ENCODE measurements around the gene LPCAT1.
"Not testable (repeated sequence)": the region's sequence is repeated elsewhere in the genome, so short reads cannot be mapped to it uniquely, and the experiment has no call there.

Gene LPCAT1

DNA sequence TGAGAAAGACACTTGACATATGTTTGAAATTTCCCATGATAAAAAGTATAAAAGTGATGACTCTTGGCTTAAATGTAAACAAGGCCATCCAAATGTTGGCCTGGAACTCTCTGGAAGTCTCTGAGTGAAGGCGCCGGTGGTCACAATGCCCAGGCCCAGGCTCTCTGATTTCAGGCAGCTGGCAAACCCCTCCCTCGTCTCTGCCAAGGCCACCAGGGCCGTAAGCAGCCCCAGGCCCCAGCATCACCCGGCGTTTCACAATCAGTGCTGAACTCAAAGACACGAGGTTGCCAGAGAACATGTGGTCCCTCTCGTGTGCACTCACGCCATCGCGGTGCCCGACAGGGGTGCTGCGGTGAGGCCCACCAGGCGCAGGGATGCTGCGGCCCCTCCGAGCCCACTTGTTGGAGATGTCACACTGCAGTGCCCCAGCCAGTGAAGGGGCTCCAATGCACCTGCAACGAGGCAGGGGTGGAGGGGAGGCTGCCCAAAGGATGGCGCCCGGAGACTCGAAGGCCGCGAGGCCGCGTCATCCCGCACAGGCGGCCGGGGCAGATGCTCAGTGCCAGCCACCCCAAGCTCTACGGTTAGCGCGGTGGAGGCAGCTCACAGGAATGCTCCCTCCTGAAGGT is 15.0 kb downstream of the LPCAT1 start:
- no peak for DNase-seq (ENCODE audit: low read depth)

DNA sequence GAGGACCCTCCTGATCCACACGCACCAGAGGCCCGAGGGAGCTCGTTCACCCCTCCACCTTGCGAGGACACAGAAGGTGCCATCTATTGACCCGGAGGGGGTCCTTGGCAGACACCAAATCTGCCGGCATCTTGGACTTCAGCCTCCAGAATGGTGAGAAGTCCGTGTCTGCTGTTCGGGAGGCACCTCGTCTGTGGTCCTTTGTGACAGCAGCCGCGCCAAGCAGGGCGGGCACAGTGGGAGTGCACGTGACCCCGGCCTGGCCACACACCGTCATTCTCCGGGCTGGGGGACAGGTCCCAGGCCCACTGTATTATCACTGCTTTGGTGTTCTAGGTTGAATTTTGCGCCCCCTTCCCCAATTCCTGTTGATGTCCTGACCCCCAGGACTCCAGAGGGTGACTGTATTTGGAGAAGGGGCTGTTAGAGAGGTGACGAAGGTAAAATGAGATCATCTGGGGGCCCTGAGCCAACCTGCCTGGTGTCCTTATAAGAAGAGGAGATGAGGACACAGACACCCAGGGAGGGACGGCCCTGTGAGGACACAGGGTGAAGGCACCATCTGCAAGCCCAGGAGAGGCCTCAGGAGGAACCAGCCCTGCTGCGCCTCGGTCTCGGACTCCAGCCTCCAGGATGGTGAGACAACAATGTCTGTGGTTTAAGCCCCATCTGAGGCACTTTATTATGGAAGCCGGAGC is 15.7 kb downstream of the LPCAT1 start:
- DNase-seq (ENCODE audit: low read depth): no peak

DNA sequence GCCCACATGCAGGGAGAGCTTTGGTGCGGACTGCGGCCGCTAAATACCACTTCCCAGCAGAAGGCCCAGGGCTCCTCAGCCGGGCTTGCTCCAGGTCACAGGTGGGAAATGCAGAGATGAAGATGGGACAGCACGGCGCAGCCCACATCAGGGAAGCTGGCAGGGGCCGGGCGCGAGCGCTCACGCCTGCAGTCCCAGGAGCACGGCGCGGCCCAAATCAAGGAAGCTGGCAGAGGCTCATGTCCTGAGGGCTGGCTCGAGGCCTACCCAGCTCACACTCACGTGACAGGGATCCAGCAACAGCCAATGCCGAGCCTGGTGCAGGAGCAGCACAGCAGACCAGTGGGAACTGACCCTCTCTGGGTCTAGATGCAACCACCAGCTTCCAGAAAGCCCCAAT is 16.3 kb downstream of the LPCAT1 start:
- DNase-seq (ENCODE audit: low read depth): no peak

DNA sequence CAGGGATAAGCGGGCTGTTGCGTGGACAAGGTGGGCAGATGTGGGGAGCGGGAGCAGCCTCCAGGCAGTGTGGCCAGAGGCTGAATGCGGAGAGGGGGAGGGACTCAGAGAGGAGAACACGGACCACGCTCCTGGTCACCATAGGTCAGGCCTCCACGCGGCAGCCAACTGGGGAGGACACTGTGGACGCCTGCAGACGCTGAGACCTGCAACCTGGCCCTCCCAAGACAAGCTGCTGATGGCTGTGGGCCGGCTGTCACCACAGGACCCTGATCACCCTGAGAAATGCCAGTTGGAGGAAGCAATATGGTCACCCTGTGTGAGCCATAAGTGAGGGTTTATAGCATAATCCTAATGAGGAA is 16.8 kb downstream of the LPCAT1 start:
- DNase-seq (ENCODE audit: low read depth): no peak

DNA sequence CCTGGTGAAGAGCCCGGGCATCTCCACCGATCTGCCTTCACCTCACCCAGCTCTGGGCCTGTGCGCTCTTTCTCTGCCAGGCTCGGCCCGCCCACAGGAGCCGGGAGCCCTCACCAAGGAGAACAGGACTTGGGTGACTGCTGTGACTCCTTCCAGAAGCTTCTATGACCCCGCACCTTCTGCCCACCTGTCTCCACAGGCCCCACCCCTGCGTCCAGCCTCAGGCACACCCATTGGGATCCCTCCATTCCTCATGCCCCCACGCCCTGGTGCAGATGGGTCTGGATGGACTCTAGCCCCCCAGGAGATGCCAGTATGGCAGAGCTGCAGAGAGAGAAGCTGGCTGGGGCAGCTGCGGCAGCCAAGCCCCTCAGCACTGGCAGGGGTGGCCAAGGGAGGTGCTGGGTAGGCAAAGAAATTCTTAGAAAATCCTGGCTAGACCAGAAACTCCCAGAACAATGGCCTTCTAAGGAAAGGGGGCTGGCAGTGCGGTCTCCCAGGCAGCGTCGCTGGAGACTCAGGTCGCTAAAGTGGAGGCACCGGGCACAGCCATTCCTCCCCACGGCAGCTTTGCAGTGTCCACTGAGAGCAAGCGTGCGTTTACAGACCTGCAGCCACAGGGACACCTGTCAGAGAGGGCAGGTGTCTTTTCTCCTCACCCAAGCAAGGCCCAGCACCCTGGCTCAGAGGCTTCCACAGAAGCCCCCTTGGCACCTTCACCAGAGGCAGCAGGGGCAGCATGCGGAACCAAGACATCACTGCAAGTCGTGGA is 17.3 kb downstream of the LPCAT1 start:
- DNase-seq (ENCODE audit: low read depth): no peak

DNA sequence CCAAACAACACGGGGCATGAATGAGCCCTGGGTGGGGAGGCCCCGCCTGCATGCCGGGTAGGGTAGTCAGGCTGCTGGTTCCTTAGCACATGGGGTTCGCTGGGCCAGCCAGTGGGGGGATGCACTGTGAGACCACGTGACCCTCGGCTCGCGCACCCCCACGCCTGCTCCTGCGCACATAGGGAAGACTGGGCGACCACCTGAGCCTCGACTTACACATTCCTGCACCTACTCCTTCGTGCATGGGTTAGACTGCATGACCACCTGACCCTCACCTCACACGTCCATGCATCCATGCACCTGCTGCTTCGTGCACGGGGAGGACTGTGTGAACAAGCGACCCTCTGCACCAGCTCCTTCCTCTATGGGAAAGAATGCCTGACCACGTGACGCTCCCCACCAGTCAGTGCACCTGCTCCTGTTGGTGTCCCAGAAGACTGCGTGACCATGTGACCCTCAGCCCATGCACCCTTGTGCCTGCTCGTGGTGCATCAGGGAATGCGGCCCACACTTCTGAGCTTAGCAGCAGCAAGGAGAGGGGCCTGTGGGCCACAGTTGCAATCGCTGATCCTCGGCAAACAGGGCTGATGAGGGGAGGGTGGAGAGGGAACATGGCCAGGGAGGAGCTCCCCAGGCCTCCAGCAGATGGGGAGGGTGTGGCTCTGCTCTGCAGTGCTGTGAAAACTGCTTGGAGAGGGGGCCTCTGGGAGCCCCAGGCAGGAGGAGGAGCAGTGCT is 18.1 kb downstream of the LPCAT1 start:
- DNase-seq (ENCODE audit: low read depth): no peak

DNA sequence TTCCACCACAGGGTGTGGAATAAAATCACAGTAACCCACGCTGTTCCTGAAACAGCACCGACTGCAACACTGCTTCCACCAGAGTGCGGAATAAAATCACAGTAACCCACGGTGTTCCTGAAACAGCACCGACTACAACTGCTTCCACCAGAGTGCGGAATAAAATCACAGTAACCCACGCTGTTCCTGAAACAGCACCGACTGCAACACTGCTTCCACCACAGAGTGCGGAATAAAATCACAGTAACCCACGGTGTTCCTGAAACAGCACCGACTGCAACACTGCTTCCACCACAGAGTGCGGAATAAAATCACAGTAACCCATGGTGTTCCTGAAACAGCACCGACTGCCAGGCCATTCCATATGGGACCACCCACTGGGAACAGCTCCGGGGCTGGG is 18.7 kb downstream of the LPCAT1 start:
- DNase-seq (ENCODE audit: low read depth): not testable (repeated sequence)

DNA sequence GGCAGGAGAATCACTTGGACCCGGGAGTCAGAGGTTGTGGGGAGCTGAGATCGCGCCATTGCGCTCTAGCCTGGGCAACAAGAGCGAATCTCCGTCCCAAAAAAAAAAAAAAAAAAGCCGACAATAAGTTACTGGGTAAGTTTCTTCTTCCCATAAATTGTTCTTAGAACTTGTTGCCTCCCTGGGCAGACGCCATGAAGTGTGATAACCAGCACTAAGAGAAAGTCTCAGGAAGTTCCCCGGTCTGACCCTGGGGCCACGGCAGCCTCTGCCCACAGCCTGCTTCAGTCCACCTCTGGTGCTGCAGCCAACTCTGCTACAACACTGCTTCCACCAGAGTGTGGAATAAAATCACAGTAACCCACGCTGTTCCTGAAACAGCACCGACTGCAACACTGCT is 19.1 kb downstream of the LPCAT1 start:
- DNase-seq (ENCODE audit: low read depth): no peak

DNA sequence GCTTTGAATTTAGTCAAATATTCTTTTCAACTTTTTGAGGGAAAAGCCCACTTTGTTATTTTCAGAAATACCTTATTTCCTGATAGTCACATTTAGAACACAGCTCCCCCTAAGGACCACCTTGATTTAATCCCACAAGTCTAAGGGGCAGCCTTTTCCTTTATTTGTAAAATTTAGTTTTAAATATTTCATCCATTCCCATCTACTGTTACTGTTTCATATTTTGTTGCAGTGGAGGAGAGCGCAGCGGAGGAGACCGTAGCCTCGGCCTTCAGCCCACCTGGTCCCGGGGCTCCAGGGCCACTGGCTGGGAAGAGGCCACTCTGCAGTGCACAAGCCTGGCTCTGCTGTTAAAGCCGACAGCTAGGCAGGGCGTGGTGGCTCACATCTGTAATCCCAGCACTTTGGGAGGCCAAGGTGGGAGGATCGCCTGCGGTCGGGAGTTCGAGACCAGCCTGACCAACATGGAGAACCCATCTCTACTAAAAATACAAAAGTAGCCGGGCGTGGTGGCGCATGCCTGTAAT is 19.6 kb downstream of the LPCAT1 start:
- DNase-seq (ENCODE audit: low read depth): no peak

DNA sequence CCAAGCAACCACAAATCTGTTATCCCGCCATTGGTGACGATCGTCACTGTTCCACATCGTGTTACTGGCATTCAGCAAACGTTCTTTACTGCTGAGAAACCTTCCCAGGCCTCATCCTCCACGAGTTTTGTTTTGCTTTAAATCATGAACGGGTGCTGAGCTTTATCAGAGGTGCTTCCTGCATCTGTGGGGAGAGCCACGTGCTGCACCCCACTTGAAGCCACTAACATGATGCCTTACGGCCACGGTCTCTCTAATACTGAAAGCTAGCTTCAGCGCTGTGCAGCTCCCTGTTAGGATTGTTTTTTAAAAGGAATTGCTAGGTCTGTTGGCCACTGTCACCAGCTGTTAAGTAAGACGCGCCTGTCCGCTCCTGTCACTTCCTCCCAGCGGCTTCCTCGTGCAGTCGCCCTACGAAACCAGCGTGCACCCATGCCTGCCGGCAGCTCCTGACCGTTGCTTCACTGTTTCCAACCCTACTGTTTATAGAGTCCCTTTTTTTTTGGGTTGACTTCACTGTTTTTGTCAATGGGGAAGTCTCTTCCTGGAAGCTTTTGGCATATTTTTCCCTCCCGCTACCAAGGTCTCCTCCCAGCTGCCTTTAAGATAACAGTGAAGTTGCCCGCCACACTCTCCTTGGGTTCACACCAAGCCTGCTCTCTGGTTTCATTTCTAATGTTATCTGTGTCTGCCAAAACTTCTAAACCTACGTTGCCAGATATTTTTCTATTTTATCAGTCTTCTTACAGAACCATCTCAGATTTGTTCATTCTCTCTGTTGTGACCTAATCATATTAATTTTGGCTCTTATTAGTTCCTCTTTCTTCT is 20.3 kb downstream of the LPCAT1 start:
- DNase-seq (ENCODE audit: low read depth): no peak

DNA sequence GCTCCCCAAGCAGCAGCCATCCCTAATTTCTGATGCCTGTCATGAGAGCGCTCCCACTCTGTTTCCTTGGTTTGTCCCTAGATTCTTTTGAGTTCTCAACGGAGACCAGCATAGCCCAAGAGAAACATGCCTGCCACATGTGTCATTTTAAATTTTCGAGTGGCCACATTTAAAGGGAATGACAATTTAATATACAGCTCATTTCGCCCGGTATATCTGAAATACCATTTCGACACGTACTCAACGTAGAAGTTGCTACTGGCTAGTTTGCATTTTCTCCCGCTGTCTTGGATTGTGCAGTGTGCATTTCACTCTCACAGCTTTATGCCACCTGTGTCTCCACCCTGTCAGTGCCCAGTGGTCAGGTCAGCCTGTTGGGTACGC is 21.0 kb downstream of the LPCAT1 start:
- DNase-seq (ENCODE audit: low read depth): no peak

DNA sequence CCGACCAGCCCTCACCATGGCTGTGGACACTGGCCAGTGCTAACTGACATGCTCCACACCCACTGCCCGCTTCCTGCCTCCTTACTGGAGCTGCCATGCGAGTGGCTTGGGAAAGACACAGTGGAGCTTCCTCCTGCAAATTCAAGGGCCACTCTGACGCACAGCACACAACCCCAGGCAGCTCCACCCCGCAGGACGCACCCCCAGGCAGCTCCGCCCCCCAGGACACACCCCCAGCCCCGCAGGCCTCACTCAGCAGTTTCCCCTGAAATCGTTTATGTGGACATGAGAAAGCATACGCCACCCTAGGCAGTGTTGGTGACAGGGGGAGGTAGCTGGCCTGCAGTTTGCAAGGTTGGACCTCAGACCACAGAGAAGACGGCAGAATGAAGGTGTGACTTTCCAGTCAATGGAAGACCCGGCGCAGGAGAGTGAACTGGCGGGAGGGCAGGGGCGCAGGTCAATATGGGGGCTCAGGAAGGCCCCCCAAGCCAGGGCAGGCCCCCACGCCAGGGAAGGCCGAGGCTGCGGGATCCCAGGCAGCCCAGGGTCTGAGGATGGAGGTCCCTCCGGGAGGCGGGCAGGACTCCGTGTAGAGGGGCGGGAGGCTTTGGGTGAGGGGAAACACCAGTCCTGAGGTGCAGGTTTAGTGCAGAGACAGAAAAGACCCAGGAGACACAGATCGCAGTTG is 21.6 kb downstream of the LPCAT1 start:
- DNase-seq (ENCODE audit: low read depth): no peak

DNA sequence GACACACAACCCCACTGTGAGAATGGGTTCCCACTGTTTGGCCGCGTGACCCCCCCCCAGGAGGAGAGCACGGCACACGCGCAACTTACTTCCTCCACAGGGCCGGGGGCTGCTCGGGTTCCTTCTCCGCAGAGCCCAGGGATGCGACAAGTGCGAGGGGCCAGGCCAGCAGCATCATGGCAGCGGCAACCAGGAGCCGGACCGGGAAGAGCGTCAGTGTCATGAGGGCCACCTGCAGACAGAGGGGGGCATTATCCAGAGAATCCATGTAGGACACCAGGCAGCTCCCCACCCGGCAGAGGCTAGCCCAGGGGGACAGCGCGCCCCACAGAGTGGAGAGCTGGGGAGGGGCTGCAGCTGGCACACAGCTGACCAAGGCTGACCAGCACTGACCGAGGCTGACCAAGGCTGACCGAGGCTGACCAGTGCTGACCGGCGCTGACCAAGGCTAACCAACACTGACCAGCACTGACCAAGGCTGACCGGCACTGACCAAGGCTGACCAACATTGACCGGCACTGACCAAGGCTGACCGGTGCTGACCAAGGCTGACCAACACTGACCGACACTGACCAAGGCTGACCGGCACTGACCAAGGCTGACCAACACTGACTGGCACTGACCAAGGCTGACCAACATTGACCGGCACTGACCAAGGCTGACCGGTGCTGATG is 22.3 kb downstream of the LPCAT1 start:
- DNase-seq (ENCODE audit: low read depth): no peak

DNA sequence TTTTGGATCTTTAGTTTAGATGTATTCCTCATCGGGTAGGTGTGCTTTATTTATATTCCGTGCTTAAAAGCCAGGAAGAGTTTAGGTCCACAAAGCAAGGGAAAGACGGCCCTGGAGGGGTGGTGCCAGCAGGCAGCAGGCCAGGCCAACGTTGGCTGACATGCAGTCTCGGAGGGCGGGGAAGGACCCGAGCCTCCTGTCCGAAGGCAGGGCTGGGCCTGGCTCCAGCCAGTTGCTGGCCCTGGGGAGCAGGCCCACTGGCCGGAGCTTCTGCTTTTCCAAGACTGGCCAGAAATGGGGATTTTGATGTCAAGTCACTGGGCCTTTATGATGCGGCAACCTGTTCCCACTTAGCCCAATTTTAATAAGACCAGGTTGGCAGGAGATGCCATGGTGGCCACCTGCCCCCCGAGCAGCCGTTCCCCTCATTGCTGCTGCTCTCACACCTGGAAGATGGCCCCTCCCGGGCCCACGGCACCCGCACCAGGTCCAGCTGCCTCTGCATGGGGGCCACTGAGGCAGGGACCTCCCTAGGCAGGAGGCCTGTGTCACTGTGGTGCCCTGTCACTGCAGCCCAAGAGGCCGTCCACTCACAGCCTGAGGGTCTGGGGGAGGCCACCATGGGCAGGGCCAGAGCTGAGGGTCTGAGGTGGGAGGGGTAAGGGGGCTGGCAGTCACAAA is 23.2 kb downstream of the LPCAT1 start:
- DNase-seq (ENCODE audit: low read depth): no peak

DNA sequence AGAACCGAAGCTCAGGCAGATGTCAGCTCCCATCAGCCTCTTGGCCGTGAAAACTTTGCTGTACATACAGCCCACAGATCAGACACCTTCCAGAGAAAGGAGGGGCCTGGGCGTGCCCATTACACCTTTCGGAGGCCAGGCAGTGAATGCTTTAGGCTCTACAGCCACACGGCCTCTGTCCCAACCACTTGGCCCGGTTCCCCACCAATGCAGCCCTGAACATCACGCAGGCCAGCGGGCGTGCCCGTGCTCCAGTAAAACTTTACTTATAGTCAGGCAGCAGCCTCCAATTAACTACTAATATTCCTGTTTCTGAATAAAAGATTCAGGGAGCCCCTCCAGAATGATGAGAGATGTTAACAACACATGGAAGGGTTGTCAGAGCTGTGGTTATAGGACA is 23.9 kb downstream of the LPCAT1 start:
- DNase-seq (ENCODE audit: low read depth): no peak

DNA sequence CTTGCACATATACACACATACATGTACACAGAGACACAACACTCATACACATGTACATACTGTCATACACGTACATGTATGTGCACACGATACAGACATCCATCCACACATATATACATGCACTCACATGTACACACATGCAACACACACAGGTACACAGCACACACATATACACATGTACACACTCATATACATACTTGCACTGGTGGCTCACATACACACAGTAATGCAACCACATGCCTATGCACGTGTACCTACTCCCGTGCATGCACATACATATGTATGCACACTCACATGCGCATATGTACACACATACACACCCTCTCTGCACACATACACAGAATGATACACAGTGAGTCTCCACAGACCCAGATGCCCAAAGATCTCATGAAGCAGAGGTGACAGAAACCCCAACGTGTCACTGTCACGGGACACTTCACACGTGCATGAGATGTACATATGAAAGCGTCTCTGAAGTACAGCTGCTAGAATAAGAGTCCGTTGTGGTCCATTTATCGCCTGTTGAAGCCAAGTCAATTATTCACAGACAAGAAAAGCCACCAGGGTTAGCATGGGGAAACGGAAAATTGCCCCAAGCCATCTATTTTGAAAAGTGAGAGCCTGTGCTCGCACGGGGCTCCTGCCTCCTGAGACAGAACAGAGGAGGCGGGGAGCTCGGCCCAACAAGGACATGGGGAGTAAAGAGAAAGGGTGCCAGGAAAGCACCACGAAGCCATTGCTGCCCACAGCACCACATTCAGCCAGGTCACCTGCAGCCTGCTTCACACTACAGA is 24.9 kb downstream of the LPCAT1 start:
- no peak for DNase-seq (ENCODE audit: low read depth)

DNA sequence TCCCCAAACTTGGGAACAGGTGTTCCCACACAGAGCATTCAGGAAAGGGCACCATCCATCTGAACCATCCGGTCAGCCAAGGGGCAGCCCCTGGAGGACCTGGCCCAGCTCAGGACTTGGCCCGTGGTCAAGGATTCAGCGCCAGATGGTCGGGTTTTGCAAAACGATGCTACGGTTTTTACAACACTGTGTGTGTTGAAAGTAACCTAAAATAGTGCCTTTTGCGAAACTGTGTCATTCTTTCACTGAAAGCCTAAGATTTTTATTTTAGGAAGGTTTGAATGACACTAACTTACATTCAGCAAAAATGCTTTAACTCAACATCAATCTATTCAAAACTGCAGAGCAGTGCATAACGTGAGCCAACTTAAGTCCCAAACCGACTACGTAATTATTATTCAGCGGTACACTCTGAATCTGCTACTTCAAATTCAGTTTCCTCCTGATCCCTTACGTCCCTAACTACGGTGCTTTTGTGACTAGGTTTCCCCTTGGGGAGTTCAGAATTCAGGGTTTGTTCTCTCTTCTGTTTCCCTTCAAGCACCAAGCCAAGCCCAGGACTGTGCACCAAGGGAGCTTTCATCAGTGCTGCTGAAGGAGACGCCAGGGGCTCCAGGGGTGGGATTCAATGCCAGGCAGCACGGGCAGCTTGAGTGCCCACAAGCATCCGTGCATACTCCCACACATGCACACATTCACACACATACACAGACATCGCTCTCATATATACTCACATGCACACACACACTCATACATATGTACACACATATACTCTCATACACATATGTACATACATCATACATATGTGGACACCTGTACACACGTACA is 25.8 kb downstream of the LPCAT1 start:
- no peak for DNase-seq (ENCODE audit: low read depth)

DNA sequence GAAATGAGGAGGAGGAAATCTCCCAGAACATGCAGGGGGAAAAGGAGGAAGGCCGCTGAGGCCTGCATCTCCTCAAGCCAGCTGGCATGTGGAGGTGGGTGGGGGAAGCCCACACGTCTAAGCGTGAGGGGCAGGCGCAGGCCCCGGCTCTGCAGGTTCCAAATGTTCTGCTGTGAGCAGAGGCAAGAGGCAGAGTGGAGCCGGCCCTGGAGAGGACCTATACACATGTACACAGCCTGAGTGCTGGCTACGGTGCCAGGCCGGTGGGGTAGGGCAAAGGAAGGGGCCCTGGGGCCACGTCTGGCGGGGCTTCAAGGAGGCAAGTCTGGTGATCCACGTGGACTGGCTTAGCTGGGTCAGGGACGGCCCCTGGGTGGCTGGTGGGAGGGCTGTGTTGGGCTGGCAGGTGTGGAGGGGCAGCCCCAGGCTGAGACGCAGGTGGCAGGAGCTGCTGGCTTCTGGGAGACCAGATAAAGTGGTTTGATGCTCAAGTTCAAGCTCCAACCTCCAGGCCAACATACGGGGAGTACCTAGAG is 26.4 kb downstream of the LPCAT1 start:
- no peak for DNase-seq (ENCODE audit: low read depth)

All from activated T-cell treated with anti-CD3 and anti-CD28 coated beads for 48 hours (primary cell).